Endodermal cell (in vitro differentiated cells): ENCODE results near the gene HMGCS2. TPM values are rescaled to one million over a fixed set of nuclear protein-coding genes. Genes with fewer than 3 reads are reported as not detected.

Experiments
- DNase-seq: peaks from one replicate; pipeline ENCODE4 v3.0.0-alpha.2; 2017
- H3K27ac ChIP-seq: 2 replicates; pipeline ENCODE4 v1.5.1; 2013; ENCODE audit warnings: mild to moderate bottlenecking, low read depth, low read length, moderate library complexity
- H3K27me3 ChIP-seq: 2 replicates; pipeline ENCODE4 v1.6.1; 2013; ENCODE audit warnings: mild to moderate bottlenecking, low read length, moderate library complexity; ENCODE audit not compliant: insufficient read depth, control insufficient read depth, poor library complexity, severe bottlenecking
- H3K36me3 ChIP-seq: 2 replicates; pipeline ENCODE4 v1.7.0; 2013; ENCODE audit warnings: mild to moderate bottlenecking, low read length, moderate library complexity; ENCODE audit not compliant: control insufficient read depth, insufficient read depth
- H3K4me1 ChIP-seq: one replicate; pipeline ENCODE4 v1.7.0; 2013; ENCODE audit warnings: low read length; ENCODE audit not compliant: control insufficient read depth, insufficient read depth
- H3K4me3 ChIP-seq: 2 replicates; pipeline ENCODE4 v1.5.1; 2013; ENCODE audit warnings: mild to moderate bottlenecking, low read length, moderate library complexity
- H3K9ac ChIP-seq: 2 replicates; pipeline ENCODE4 v1.6.1; 2013; ENCODE audit warnings: mild to moderate bottlenecking, low read length, moderate library complexity; ENCODE audit not compliant: poor library complexity, severe bottlenecking; ENCODE audit errors: extremely low read depth
- H3K9me3 ChIP-seq: 2 replicates; pipeline ENCODE4 v1.6.1; 2013; ENCODE audit warnings: mild to moderate bottlenecking, low read length, moderate library complexity; ENCODE audit not compliant: control insufficient read depth
- H3K27ac Mint-ChIP-seq: 2 replicates; pipeline ENCODE4 v1.8.0; 2020; ENCODE audit warnings: mixed read lengths
- H3K27me3 Mint-ChIP-seq: 2 replicates; pipeline ENCODE4 v1.8.0; 2021; ENCODE audit warnings: mild to moderate bottlenecking, mixed read lengths; ENCODE audit not compliant: insufficient read depth
- H3K36me3 Mint-ChIP-seq: 2 replicates; pipeline ENCODE4 v1.8.0; 2020; ENCODE audit warnings: low read depth, mixed read lengths
- H3K4me1 Mint-ChIP-seq: 2 replicates; pipeline ENCODE4 v1.8.0; 2020; ENCODE audit warnings: mixed read lengths
- H3K4me3 Mint-ChIP-seq: 2 replicates; pipeline ENCODE4 v1.8.0; 2020; ENCODE audit warnings: mild to moderate bottlenecking, moderate library complexity, mixed read lengths
- H3K9me3 Mint-ChIP-seq: 2 replicates; pipeline ENCODE4 v1.8.0; 2020; ENCODE audit warnings: mild to moderate bottlenecking, mixed read lengths
- CTCF ChIP-seq: fragments of 200-600 bp; sonication (generic); conservative IDR thresholded peaks from 2 replicates; pipeline ENCODE4 v1.5.0; 2021; ENCODE audit warnings: antibody characterized with exemption, mild to moderate bottlenecking
- WGBS, 2 experiments: methylation state at CpG; one replicate each; pipeline versions ENCODE4 v1.1.5 to v1.1.7; 2013; ENCODE audit warnings: missing lambda C conversion rate in 2 of 2, mixed read lengths in 1 of 2; ENCODE audit not compliant: insufficient coverage in 1 of 2, insufficient read length in 1 of 2; 5-methylcytosine and 5-hydroxymethylcytosine counted together
- total RNA-seq, 2 donors: library from RNA; stranded (reverse); fragmentation: NEBNext Ultra II Directional in 1 of 2; extraction: Animal tissue kit (Norgen Biotek cat#: 25700) in 1 of 2; gene quantifications; 2 replicates in 1 of 2; 3 replicates in 1 of 2; pipeline ENCODE4 v1.2.1, GENCODE V29; 2021

HMGCS2 gene
- total RNA-seq, 2 donors from 2014 or later: not detected

GRCh38 chr1:119794876-119795240, 26.2 kb upstream of the HMGCS2 start:
- peaks cover 29% of the 10 kb centered on the region for H3K4me1 Mint-ChIP-seq
- DNase-seq: no peak
- Histone ChIP-seq H3K4me3 (no peak overlapping the region), H3K36me3 (no peaks in the 10 kb centered on the region), H3K4me1 (peaks cover 8% of the 10 kb centered on the region), H3K9me3 (no peaks in the 10 kb centered on the region), H3K27ac (no peak overlapping the region), H3K9ac (no peak overlapping the region), H3K27me3 (no peaks in the 10 kb centered on the region)
- no peak overlapping the region for H3K27ac Mint-ChIP-seq
- no peaks in the 10 kb centered on the region for H3K27me3 Mint-ChIP-seq
- H3K36me3 Mint-ChIP-seq: no peaks in the 10 kb centered on the region
- H3K9me3 Mint-ChIP-seq: no peaks in the 10 kb centered on the region
- 89 to 92% methylated on average over 1 to 3 of the region's 3 CpGs for WGBS, 2 experiments
- TF ChIP-seq CTCF: no peak
- no peak overlapping the region for H3K4me3 Mint-ChIP-seq

GRCh38 chr1:119794230-119794875, 25.6 kb upstream of the HMGCS2 start:
- H3K9me3 Mint-ChIP-seq: no peaks in the 10 kb centered on the region
- 90 to 92% methylated on average over 4 to 8 of the region's 8 CpGs for WGBS, 2 experiments
- no peaks in the 10 kb centered on the region for H3K36me3 Mint-ChIP-seq
- H3K27ac Mint-ChIP-seq: no peak overlapping the region
- Histone ChIP-seq H3K9ac (no peak overlapping the region), H3K4me1 (peaks cover 8% of the 10 kb centered on the region), H3K4me3 (no peak overlapping the region), H3K27ac (no peak overlapping the region), H3K27me3 (no peaks in the 10 kb centered on the region), H3K36me3 (no peaks in the 10 kb centered on the region), H3K9me3 (no peaks in the 10 kb centered on the region)
- H3K4me3 Mint-ChIP-seq: no peak overlapping the region
- no peak for DNase-seq
- H3K27me3 Mint-ChIP-seq: no peaks in the 10 kb centered on the region
- peaks cover 29% of the 10 kb centered on the region for H3K4me1 Mint-ChIP-seq
- no peak for TF ChIP-seq CTCF

GRCh38 chr1:119791377-119791776, 22.7 kb upstream of the HMGCS2 start:
- peak overlapping the region; percentile 82 for H3K27ac Mint-ChIP-seq
- no peak for TF ChIP-seq CTCF
- 90 to 94% methylated on average over 2 to 4 of the region's 4 CpGs for WGBS, 2 experiments

More at GRCh38 chr1:119791377-119791776, 22.7 kb upstream of the HMGCS2 start:
- Histone ChIP-seq H3K27me3 (no peaks in the 10 kb centered on the region), H3K27ac (no peak overlapping the region), H3K4me3 (peak overlapping the region; percentile 23), H3K9me3 (no peaks in the 10 kb centered on the region), H3K4me1 (peaks cover 4% of the 10 kb centered on the region), H3K9ac (no peak overlapping the region), H3K36me3 (no peaks in the 10 kb centered on the region)
- H3K36me3 Mint-ChIP-seq: no peaks in the 10 kb centered on the region
- peaks cover 20% of the 10 kb centered on the region for H3K4me1 Mint-ChIP-seq
- peak; percentile 52 for DNase-seq
- no peaks in the 10 kb centered on the region for H3K9me3 Mint-ChIP-seq
- no peak overlapping the region for H3K4me3 Mint-ChIP-seq
- no peaks in the 10 kb centered on the region for H3K27me3 Mint-ChIP-seq
